Kidney (tissue), 14 donors: Measurements from ENCODE around the gene CCL23. TPM values are rescaled to one million over a fixed set of nuclear protein-coding genes. Genes with fewer than 3 reads are reported as not detected.

Experiments
- DNase-seq, 5 donors: peaks; one replicate each; pipeline ENCODE4 v3.0.0-alpha.2; 2013 to 2020
- FAIRE-seq: peaks from 2 replicates; lab custom pipeline; 2012; peaks lifted over from hg19 to GRCh38; lab: Jason Lieb, UNC
- H3K27ac ChIP-seq, 2 donors: one replicate each; pipeline ENCODE4 v1.7.0; 2013; ENCODE audit warnings: low read depth in 2 of 2, low read length in 2 of 2, inconsistent platforms in 1 of 2
- H3K27me3 ChIP-seq: one replicate; pipeline ENCODE4 v1.7.1; 2013; ENCODE audit warnings: low read length, inconsistent platforms; ENCODE audit not compliant: control insufficient read depth, insufficient read depth
- H3K36me3 ChIP-seq, 3 donors: one replicate each; pipeline versions ENCODE4 v1.7.0 to v1.7.1; 2013; ENCODE audit warnings: low read length in 3 of 3, control low read depth in 1 of 3, inconsistent platforms in 1 of 3; ENCODE audit not compliant: insufficient read depth in 3 of 3, control insufficient read depth in 2 of 3
- H3K4me1 ChIP-seq, 3 donors: one replicate each; pipeline versions ENCODE4 v1.7.0 to v1.7.1; 2013; ENCODE audit warnings: low read length in 3 of 3, inconsistent platforms in 1 of 3, low read depth in 1 of 3; ENCODE audit not compliant: control insufficient read depth in 2 of 3, insufficient read depth in 2 of 3
- H3K4me3 ChIP-seq, 3 donors: one replicate each; pipeline versions ENCODE4 v1.7.0 to v1.8.1; 2013; ENCODE audit warnings: low read length in 3 of 3, control low read depth in 1 of 3, inconsistent platforms in 1 of 3
- H3K9ac ChIP-seq, 3 donors: one replicate each; pipeline versions ENCODE4 v1.7.0 to v1.7.1; 2013; ENCODE audit warnings: low read length in 3 of 3, control low read depth in 1 of 3, inconsistent platforms in 1 of 3
- H3K9me3 ChIP-seq, 3 donors: one replicate each; pipeline versions ENCODE4 v1.7.0 to v1.7.1; 2013; ENCODE audit warnings: low read length in 3 of 3, control low read depth in 1 of 3, inconsistent platforms in 1 of 3; ENCODE audit not compliant: control insufficient read depth in 2 of 3, insufficient read depth in 1 of 3
- intact Hi-C: fragments of 100-400 bp; cut with DNase I; formaldehyde crosslinking; loops from one replicate; pipeline ENCODE4 v1.11.1; 2022
- polyA plus RNA-seq: library from polyadenylated mRNA; stranded (reverse); fragments of 350-450 nt; fragmentation: Illumina TruSeq; extraction: RNeasy Lipid Tissue Mini Kit (QIAGEN cat#74804); gene quantifications from one replicate; pipeline ENCODE4 v1.2.3, GENCODE V29; 2014; ENCODE audit warnings: low read depth, low replicate concordance; ENCODE audit not compliant: insufficient read depth
- total RNA-seq: library from RNA; stranded (reverse); fragmentation: NEBNext Ultra II Directional; extraction: Animal tissue kit (Norgen Biotek cat#: 25700); gene quantifications from one replicate; pipeline ENCODE4 v1.2.1, GENCODE V29; 2021
- TF ChIP-seq, protein P1 (sequence below): IDR thresholded peaks from 3 replicates; pipeline ENCODE4 v1.5.1; 2012; ENCODE audit warnings: mild to moderate bottlenecking, moderate library complexity, borderline replicate concordance; ENCODE audit not compliant: insufficient read depth; ENCODE audit errors: extremely low read depth
- donor health status: control.
- donor health status: control.
- donor health status: control.
- donor health status: control.
- donor health status: control.
- donor health status: DM: yes; HTN: yes; CAD: no.
- donor health status: Normal renal cell carcinoma (clear cell type).

The CCL23 gene
- total and polyA plus RNA-seq, 2 donors from 2014 or later: 4.8 to 18.1 TPM

DNA sequence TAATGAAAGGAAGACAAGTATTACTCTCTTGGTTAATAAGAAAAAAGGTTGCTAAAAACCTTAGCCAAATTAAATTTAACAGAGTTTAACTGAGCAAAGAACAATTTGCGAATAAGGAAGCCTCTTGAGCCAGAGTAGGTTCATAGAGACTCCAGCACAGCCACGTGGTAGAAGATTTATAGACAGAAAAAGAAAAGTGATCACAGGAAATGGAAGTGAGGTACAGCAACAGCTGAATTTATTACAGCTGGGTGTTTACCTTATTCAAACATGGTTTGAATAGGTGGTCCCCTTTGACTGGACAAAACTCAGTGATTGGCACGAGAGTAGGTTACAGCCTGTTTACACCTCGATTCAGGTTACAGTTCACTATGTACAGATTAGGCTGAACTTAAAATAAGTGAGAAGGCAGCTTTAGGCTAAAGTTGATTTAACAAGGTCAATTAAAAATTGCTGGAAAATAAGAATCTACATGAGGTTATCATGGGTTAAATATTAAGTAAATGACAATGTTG, 13.1 kb downstream of the CCL23 start:
- Histone ChIP-seq H3K9ac (no peak overlapping the region), H3K4me3 (no peak overlapping the region), H3K27me3 (no peaks in the 10 kb centered on the region), H3K9me3 (peaks cover 0 to 5% (median 0%) of the 10 kb centered on the region in 3 donors), H3K4me1 (peaks cover 0 to 6% (median 6%) of the 10 kb centered on the region in 3 donors), H3K36me3 (no peaks in the 10 kb centered on the region), H3K27ac (no peak overlapping the region)
- TF ChIP-seq, protein P1, sequence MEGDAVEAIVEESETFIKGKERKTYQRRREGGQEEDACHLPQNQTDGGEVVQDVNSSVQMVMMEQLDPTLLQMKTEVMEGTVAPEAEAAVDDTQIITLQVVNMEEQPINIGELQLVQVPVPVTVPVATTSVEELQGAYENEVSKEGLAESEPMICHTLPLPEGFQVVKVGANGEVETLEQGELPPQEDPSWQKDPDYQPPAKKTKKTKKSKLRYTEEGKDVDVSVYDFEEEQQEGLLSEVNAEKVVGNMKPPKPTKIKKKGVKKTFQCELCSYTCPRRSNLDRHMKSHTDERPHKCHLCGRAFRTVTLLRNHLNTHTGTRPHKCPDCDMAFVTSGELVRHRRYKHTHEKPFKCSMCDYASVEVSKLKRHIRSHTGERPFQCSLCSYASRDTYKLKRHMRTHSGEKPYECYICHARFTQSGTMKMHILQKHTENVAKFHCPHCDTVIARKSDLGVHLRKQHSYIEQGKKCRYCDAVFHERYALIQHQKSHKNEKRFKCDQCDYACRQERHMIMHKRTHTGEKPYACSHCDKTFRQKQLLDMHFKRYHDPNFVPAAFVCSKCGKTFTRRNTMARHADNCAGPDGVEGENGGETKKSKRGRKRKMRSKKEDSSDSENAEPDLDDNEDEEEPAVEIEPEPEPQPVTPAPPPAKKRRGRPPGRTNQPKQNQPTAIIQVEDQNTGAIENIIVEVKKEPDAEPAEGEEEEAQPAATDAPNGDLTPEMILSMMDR: no peak
- DNase-seq: peak in 3 of 5 donors; percentile 22 to 63 (median 61)
- intact Hi-C loops: no loop called here
- FAIRE-seq: no peak

DNA sequence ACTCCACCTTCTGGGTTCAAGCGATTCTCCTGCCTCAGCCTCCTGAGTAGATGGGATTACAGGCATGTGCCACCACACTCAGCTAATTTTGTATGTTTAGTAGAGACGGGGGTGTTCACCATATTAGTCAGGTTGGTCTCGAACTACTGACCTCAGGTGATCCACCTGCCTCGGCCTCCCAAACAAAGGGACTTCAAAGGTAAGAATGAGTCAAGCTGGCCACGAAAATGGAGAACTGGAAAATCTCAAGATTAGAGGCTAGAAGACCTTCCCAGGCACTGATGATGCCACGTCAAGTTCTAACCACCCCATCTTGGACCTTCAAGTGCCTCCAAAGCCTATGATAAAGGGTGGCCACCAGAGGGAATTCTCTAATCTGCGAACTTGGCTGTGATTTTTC, 15.1 kb downstream of the CCL23 start:
- no peaks in the 10 kb centered on the region for H3K27me3 ChIP-seq
- no peak overlapping the region for H3K9ac ChIP-seq
- no peaks in the 10 kb centered on the region for H3K36me3 ChIP-seq
- intact Hi-C loops: no loop called here
- H3K9me3 ChIP-seq: no peaks in the 10 kb centered on the region
- FAIRE-seq (no peak), DNase-seq (no peak)
- H3K27ac ChIP-seq: no peak overlapping the region
- H3K4me3 ChIP-seq: no peak overlapping the region
- peaks cover 0 to 6% (median 6%) of the 10 kb centered on the region in 3 donors for H3K4me1 ChIP-seq
- TF ChIP-seq, protein P1: no peak

DNA sequence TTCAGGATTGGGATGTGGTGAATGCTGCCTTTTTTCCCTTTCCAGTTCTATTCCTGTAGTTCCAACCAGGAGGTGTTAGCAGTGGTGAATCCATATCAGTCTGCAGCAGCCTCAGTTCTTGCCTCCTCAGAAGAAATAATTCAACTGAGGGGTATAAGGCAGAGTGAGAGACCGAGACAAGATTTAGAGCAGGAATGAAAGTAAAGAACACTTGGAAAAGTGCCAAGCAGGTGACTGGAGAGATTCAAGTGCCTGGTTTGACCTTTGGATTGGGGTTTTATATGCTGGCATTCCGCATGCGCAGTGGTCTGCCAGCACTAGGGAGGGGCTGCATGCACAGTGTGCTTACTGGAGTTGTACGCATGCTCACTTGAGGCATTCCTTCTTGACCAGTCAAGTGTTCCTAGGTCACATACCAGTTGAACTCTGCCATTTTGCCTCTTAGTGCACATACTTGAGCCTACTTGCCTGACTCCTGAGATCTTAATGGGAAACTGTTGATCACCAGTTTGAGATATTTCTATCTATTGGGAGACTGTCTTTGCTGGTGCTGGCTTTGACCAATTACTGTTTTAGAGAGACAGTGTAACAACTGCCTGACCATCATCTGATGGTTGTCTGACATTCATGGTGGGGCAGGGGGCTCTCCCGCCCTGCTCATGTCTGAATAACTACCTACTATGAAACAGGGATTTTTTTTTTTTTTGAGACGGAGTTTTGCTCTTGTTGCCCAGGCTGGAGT, 15.7 kb downstream of the CCL23 start:
- Histone ChIP-seq H3K9ac (peak overlapping the region in 1 of 3 donors; percentile 31), H3K36me3 (no peaks in the 10 kb centered on the region), H3K27me3 (no peaks in the 10 kb centered on the region), H3K4me1 (peaks cover 0 to 6% (median 6%) of the 10 kb centered on the region in 3 donors), H3K27ac (peak overlapping the region; percentile 69 to 71), H3K9me3 (no peaks in the 10 kb centered on the region), H3K4me3 (peak overlapping the region; percentile 23 to 59 (median 42))
- no peak for FAIRE-seq
- TF ChIP-seq, protein P1: no peak
- intact Hi-C loops: no loop called here
- DNase-seq: peak in 4 of 5 donors; percentile 68 to 85 (median 79)
